Fibroblast of skin of right quadriceps (primary cell): Measurements from ENCODE around the gene TBX5.
A peak's percentile ranks its signal among the peaks of the same experiment; 100 is the strongest.

Experiments used
- DNase-seq: peaks from one replicate; pipeline ENCODE4 v3.0.0-alpha.2; 2013

TBX5 gene

DNA sequence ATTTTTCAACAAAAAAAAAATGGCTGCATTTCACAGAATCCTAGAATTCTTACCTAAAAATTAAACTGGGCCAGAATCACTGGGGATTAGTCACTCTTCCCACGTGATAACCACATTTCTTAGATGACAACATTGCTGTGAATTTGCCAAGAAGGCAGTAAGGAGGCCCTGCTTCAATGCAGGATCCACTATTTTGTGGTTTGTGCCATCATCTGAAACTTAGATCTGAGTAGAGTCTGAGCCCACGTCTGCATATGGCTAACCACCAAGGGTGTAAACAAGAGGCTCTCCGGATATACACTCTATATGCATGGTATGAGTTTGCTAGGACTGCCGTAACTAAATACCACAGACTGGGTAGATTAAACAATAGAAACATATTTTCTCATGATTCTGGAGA, 24.4 kb upstream of the TBX5 start:
- DNase-seq = peak; percentile 90

DNA sequence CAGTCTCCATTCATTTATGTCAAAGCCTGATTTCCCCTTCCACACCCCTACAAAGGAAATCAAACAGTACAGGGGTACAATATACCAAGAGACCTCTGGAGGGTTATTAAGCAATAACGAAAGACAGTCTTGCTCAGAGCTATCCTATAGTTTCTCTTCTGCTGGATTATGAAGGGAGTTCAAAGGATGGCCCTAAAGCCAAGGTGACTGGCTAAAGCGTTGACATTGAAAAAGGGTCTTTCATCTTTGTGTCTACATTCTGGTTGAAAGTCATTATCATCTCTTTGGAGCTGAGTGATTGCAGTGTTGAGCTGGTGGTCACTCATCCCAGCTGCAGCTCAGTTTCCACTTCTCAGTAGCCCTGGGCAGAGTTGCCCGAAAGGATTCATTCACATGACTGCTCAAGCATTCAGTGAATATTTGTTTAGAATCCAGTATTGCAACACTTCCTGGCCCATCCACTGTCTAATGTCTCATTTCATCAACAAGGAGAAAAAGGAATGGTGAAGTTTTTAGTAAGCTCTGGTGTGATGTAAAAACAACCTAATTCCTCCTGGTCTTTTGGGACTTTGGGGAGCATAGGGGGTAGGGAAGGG, 19.2 kb upstream of the TBX5 start:
- DNase-seq = peak; percentile 32

DNA sequence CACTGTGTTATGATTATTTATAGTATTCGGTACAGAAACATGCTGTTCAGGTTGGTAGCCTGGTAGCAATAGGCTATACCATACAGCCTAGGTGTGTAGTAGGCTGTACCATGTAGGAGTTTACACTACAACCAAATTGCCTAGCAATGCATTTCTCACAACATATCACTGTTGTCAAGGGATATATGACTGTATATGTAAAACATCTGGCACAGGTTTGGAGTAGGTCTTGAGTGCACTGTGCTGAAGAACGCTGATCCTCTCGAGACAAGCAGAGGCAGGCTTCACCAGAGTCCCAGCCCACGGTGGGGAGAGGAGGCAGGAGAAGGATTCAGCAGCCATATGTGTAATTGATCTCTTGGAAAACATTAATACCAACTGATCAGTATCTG, 15.0 kb upstream of the TBX5 start:
- no peak for DNase-seq

DNA sequence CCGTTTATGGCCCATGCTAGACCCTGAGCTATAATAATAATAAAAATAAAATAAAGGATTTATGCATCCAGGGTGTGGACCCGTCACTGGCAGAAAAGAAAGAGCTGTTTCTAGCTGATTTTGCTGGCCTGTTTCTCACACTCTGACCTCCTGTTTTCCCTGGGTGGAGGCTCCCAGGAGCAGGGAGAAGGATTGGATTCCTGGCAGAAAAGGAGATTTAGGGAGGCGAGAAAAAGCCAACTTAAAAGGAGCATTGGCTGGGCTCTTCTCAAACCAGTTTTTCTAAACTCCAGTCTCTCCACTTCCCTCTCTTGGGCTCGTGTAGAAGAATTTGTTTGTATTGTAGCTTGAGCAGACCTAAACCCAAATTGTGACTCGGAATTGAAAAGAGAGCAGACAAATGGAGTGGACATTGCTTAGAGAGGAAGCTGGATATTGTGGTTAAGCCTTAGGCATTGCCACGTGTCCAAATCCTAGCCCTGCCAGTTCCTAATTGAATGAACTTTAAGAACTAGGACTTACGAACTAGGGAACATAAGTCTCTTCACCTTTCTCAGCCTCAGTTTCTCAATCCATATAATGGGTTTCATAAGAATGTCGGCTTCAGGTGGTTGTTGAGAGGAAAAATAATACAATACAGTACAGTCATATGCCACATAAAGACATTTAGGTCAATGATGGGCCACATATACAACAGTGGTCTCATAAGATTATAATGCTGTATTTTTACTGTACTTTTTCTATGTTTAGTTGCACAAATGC, 14.4 kb upstream of the TBX5 start:
- no peak for DNase-seq

DNA sequence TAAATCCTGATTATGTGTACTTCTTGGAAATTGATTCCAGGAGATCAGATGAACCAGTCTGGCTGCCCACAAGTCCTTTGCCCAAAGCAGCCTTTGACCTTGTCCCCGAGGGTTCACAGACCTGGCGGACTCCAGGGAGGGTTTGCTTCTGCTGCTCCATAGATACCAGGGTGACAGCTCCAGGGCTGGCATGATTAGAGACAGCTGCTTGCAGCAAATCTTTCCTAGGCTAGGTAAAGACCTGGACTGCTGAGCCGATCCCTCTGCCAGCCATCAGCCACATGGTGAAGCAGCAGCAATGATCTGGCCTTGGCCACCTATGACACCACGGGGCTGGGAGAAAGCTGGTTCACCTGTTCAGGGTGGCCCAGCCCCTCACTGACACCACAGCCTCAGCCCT, 10.1 kb upstream of the TBX5 start:
- no peak for DNase-seq

DNA sequence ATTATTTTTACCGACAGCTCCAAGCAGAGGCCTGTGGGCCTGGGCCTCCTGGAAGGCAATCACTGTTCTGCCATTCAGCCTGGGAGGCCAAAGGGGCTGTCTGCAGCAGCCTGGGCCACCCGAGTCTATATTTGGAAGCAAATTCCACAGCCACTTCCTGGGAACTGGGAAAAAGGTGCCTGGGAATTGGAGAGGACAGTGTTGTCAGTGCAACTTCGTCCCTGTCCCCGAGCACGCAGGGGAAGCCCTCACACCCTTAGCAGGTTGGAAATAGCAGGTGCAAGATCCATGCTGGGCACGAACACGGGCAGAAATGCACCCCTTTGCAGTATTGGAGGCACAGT, 9.6 kb upstream of the TBX5 start:
- no peak for DNase-seq

DNA sequence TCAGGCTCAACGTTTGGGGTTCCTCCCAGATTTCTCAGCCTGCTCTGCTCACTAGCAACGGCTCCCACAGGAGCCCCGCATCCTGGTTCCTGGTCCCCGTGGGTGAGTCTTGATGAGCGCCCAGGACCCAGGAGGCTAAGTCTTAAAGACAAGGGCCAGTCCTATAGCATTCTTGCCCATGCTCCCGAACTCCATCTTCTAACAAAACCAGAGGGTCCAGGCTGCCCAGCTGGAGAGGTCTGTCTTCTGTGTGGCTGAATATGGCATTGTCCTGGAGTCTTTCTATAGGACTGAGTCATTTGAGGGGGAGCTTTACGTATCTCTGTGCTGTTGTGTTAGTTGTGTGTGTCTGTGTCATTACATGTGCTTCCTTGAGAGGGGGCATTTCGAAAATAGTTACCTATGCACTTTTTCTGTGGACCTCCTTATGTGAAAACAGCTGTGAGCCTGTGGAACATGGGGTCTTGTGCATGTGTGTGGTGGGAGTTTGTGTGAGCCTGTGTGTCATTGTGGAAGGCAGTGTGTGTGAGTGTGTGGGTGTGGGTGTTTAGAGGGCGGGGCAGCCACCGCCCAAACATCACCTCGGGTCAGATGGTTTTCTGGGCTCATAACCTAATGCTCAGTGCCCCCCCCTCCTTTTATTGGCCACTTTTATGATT, 9.1 kb upstream of the TBX5 start:
- no peak for DNase-seq

DNA sequence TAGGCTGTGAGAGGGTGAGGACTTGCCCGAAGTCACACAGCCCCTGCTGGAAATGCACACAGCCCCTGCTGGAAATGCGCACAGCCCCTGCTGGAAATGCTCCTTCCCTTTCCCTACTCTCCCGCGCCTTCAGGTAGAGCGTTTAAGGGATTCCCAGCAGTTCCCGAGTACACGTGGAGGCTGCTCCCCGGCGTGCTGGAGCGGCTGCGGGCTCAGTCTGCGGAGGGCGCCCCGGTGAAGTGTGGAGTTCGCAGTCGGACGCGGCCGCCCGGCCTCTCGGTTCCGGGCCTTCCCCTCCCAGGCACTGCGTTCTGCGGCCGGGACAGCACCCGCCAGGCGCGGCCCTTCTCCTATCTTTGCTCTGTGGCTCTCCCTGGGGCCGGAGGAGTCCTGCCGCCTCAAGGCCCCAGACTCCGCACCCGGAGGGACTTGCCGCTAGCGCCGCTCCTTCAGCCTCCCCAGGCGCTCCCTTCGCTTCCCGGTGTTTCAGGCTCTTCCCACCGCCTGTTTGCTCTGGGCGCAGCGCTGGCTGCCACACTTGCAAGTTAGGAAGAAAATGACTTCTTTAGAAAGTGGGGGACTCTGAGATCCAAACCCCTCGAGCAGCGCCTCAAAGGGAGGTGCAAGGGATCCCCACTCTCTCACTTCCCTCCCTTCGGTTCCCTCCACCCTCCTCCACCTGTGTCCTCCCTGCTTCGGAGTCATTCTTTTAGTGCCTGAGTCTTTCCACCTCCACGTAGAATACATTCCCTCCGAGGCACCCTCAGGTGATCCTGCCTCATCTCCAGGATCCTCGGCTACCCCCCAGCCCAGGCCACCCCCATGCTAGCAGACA, 8.3 kb upstream of the TBX5 start:
- DNase-seq = no peak

DNA sequence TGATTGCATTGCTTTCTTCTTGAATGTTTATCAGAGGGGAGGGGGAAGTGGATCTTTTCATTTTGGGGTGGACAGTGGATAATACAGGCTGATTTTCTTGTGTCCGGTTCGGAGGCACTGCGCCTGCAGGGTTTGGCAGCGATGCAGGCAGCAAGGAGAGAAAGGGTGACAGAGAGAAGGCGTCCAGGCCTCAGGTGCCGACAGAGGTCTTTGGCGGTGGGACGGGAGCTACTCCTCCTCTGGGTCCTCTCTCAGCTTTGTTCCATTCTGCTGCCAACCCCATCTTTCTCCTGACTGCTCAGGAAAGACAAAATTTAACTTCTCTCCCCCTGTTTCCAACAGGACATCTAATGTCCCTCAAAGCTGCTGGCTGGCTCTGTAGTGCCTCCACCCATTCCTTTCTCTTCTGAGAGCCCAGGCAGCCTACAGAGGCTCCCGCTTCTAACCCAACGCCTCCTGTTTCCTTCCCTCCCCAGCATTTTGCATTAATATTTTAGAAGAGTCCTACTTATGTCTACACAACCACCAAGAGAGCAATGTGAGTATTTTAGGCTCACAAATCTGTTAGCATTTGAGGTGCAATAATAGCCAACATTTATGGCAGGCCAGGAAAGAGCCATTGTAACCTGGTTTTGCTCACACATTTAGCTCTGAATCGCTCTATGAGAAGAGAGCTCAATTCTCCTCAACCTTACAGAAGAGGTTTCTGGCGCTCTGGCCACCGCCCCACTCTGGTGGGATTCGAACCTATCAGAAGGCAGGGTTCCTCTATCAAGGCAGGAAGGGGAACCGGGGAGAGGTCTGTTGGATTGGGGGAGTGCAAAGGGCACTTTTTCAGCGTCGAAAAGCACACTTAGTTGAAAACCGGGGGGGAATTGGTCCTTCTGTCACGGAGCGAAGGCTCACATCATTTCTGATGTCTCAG, 7.1 kb upstream of the TBX5 start:
- no peak for DNase-seq

DNA sequence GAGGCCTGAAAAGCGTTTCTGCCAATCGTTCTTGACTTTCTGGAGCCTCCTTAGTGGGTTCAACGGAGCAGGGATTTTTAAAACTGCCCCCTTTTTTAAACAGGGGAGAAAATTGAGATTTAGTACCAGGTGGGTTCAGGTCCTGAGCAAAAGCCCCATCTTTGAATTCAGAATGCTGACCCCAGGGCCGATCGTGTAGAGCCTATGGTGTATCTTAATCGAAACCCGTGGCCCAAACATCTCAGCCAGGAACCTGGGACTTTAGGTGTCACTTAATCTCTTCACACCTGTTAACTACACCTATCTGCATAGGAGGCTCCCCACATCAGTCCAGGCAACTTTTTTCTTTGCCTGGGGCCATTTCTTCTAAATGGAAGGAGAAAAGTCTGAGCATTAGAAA, 6.4 kb upstream of the TBX5 start:
- no peak for DNase-seq

DNA sequence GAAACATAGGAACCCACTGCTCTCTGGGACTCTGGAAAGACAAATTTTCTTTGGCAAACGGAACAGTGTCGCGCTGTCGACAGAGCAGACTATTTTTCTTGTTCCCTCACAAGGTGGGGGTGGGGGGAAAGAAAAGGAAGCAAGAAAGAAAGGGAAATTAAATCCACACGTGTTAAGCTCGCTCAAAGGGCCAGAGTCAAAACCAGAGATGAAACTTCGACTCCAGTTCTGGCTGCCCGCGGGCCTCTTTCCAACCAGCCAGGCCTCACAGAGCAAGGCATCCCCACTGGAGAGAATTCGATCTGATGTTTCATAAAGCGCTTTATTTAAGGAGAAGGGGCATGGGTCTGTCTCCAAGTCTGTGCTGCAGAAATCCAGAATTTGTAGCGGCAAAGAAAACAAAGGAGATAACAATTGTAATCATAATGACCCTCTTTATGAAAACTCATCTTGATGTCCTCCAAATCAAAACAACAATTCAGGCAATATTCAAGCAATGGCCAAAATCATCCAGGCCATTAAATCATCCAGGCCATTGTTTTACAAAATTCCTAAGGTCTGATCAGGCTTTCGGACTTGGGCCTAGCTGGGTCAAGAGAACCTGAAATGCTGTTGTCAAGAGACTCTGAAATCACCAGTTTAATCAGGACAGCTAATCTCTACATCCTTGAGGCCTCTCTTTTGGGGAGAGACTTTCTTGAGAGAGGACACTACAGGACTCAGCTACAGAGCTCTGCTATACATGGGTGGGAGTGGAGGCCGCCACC, 5.3 kb upstream of the TBX5 start:
- DNase-seq = no peak

DNA sequence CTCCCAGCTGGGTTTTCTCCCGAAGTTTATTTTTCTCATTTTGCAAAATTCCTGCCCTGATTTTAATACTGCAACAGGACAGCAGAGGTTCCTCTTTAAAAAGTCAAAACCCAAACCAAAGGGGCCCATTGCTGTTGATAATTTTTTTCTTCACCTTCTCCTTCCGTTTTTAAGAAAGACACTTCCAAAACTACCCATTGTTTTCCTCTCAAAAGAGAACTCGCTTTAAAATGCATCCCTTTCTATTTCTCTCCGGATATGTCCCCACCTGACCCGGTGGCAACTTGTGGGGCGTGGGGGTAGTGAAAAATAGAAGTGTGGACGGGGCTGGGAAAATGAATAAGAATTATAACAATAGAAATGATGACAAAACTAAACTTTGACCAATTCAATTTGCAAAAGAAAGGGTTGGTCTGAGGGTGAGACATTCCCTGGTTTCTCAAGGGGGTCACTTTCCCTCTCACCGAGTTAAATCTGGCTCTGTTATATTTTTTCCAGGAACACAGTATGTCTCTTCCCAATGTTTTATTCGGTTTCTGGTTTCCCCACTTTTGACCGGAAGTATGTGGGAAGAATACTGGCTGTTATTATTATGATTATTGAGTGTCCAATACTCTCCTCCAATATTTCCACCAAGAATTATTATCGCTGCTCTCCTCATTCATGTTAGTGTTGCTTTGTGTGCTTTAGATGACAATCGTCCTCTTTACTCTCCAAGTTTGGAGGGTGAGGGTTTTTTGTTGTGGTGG, 4.1 kb upstream of the TBX5 start:
- DNase-seq = no peak

DNA sequence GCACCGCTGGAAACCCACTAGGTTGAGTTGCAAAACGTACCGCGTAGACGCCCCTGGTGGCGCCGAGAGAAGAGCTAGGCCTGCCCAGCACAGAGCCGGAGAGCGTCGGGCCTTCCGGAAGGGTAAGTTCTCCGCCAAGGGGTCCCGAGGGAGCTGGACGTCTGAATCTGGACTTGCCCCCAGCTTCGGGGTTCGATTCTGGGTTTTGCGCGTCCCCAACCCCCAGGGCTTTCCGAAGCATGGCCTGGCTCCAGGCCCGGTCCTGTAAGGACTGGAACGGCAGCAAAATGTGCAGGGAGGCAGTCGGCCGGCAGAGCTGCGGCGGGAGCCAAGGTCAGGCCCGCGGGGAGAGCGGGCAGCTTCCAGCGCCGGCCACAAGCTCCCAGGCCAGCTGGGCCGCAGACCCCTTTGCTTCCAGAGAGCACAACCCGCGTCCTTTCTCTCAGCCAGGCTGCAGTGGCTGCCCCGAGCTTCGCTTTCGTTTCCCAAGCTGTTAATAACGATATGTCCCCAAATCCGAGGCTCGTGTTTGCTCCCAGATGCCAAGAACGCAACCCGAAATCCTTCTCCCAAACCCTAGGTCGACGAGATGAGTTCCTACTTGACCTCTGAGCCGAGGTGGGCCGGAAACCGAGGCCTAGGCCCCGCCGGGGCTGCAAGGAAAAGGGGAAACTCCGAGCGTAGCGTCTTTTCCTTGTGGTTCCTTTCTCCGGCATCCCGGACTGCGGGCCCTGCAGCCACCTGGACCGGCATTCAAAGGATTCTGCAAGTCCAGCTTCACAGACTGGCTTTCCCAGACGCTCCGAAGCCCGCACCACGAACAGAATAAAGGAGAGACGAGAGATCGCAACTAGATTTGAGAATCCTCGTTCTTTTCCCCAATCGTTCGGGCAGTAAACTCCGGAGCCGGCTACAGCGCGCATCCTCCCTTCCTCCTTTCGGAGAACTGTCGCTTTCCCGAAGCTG, 3.2 kb upstream of the TBX5 start:
- peak; percentile 49 for DNase-seq

DNA sequence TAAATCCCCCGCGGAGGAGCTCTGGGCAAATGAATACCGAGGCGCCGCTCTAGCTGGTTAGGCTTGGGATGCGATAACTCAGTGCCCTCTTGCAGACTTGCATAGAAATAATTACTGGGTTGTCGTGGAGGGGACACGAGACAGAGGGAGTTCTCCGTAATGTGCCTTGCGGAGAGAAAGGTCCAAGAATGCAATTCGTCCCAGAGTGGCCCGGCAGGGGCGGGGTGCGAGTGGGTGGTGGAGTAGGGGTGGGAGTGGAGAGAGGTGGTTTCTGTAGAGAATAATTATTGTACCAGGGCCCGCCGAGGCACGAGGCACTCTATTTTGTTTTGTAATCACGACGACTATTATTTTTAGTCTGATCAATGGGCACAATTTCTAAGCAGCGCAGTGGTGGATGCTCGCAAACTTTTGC, 2.5 kb upstream of the TBX5 start:
- DNase-seq = no peak

DNA sequence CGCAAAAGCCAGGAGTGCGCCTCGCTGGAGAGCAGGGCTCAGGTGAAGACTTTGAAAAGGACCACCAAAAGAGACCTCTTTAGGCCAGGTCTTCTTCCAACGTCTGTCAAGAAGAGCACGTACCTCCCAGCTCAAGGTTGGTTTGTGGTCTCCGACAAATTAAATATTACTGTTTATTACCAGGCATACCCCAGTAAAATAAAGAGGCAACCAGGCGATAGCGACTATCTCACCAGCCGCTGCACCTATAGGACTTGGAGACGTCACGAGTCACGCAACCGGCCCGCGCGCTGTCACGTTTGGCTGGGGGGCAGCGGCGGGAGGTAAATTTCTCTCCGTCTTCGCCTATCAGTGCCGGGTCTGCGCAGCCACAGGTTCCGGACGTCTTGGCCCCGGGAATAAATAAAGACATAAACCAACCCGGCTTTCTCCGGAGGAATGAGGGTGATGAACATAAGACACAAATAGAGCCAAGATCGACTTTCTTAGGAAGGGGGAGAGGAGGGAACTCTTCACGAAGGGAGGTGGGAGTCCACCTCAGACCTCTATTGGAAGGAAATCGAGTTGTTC, 2.0 kb upstream of the TBX5 start:
- no peak for DNase-seq

DNA sequence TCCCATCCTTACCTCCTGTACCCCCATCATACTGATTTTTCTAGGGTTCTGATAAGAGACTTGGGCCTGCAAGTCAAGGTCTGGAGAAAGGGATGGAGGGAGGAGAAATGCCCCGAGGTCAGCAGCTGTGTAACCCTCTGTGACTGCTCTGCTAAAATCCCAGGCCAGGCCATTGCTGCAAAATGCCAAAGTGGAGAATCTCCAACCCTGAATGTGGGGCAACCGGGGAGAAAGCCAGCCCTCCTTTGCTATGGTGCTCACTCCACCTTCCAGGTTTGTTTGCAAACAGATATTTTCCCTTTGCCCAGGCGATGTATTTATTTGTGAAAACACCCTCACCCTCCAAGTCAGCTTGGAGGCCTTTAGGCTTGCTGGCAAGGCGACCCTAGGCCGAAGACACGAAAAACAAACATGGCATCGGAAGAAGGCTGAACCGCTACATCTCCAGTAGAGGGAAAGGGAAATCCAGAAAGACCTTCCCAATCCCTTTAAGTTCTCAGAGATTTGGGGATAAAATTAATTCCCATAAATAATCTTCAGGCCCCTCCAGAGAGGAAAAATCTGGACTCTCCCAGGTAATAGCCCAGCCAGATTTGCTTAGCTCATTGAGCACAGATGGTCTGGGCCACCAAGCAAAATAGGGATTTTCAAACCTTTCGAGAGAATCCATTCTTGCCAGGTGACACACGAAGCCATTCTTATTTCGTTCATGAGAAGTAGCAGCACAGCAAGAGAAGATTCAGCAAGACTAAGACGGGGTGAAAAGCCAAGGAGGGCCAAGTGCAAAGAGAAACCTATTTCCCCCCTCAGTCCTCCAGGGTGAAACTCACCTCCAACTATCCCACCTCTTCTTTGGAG, 1.3 kb upstream of the TBX5 start:
- DNase-seq = no peak

DNA sequence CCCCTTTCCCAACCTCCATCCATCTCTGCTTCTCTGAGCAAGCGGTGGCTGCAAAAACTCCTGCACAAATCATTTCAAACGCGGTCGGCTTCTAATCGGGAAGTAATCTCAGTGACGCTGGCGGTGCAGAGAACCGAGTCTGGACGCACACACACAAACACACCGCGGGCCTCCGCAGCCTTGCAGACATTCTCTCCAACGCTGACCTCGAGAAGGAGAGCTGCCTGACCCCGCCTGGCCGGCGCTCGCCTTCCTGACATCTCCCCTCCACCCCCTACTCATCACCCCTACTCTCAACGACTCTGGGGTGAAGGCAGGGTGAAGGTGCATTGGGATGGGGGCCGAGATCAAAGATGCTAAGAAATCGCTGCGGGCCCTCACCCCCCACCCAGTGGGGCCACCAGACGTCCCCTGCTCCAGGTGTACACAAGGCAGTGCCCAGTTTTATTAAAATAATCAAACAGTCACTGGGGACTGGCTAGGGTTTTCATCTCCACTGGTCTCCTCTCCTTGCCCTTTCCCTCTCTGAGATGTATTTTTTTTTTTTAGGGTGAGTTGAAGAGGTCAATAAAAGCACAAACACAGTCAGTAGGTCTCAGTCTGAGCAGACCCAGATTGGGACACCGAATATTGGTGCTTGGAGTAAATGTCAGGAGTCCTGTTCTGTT, 506 bp upstream of the TBX5 start:
- peak; percentile 42 for DNase-seq
